Measurements from ENCODE around the gene ZSCAN32. TPM values are rescaled to one million over a fixed set of nuclear protein-coding genes. Genes with fewer than 3 reads are reported as not detected.

The ZSCAN32 gene
- total RNA-seq, 4 donors from 2014 or later, result 12.9 to 16.1 (median 15.2) TPM

DNA sequence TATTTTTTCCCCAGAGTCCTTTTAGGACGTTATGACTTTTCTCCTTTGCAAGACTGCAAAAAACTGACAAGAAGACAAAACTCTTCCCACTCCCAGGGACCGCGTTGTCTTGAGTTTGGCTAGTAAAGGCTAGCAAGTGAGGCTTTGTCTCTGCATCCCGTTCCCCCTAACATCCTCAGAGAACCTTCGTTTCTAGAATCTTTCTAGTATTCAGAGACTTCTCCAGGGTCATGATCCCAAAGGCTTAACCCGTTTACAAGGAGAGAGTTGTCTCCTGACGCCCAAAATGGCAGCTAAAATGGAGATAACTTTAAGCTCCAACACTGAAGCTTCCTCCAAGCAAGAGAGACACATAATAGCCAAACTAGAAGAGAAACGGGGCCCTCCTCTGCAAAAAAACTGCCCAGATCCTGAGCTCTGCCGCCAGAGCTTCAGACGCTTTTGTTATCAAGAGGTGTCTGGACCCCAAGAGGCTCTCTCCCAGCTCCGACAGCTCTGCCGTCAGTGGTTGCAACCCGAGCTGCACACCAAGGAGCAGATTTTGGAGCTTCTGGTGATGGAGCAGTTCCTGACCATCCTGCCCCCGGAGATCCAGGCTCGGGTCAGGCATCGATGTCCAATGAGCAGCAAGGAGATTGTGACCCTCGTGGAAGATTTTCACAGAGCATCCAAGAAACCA lies 1.1 kb upstream of the ZSCAN32 start:
- peak overlapping the region; percentile 82 to 93 (median 86) for H3K27ac ChIP-seq (replicated peaks in 1 of 4)
- H3K9me3 ChIP-seq, result peaks cover 0 to 47% (median 39%) of the 10 kb centered on the region in 4 donors
- WGBS, result 33% methylated on average over 16 of the region's 17 CpGs
- peak overlapping the region; percentile 67 to 96 (median 81) for H3K4me3 ChIP-seq
- H3K4me1 ChIP-seq, result peaks cover 25 to 39% (median 35%) of the 10 kb centered on the region in 4 donors
- no peak for DNase-seq (ENCODE audit: extremely low spot score)
- H3K36me3 ChIP-seq, result peaks cover 32 to 57% (median 49%) of the 10 kb centered on the region in 4 donors
- intact Hi-C loops (cut with DNase I), result loop anchor here (2.0 to 10.0 kb wide), 4 partner anchors 40 to 120 kb away; partner anchors contain the start of genes C16orf90, NAA60, ZNF263 and ZNF597
- no peaks in the 10 kb centered on the region for H3K27me3 ChIP-seq
- no peak for TF ChIP-seq POLR2A (IDR thresholded peaks at IDR 0.05; ENCODE audit: low read depth)
- TF ChIP-seq, protein P1, sequence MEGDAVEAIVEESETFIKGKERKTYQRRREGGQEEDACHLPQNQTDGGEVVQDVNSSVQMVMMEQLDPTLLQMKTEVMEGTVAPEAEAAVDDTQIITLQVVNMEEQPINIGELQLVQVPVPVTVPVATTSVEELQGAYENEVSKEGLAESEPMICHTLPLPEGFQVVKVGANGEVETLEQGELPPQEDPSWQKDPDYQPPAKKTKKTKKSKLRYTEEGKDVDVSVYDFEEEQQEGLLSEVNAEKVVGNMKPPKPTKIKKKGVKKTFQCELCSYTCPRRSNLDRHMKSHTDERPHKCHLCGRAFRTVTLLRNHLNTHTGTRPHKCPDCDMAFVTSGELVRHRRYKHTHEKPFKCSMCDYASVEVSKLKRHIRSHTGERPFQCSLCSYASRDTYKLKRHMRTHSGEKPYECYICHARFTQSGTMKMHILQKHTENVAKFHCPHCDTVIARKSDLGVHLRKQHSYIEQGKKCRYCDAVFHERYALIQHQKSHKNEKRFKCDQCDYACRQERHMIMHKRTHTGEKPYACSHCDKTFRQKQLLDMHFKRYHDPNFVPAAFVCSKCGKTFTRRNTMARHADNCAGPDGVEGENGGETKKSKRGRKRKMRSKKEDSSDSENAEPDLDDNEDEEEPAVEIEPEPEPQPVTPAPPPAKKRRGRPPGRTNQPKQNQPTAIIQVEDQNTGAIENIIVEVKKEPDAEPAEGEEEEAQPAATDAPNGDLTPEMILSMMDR (IDR thresholded peaks at IDR 0.05), result no peak
- no peak for TF ChIP-seq POLR2AphosphoS5 (IDR thresholded peaks at IDR 0.05)

- Histone ChIP-seq H3K36me3 (peaks cover 25 to 57% (median 49%) of the 10 kb centered on the region in 4 donors), H3K4me3 (peak overlapping the region; percentile 67 to 96 (median 81)), H3K4me1 (peaks cover 25 to 39% (median 35%) of the 10 kb centered on the region in 4 donors), H3K27ac (replicated peaks in 1 of 4) (peak overlapping the region; percentile 82 to 93 (median 86)), H3K9me3 (peaks cover 0 to 47% (median 32%) of the 10 kb centered on the region in 4 donors), H3K27me3 (no peaks in the 10 kb centered on the region)
- 0% methylated on average over 9 of the region's 18 CpGs for WGBS
- DNase-seq (ENCODE audit: extremely low spot score), result no peak
- TF ChIP-seq EP300 (IDR thresholded peaks at IDR 0.05) (no peak), POLR2AphosphoS5 (IDR thresholded peaks at IDR 0.05) (no peak), POLR2A (IDR thresholded peaks at IDR 0.05; ENCODE audit: low read depth) (no peak)
- TF ChIP-seq, protein P1 (IDR thresholded peaks at IDR 0.05), result no peak
- intact Hi-C loops (cut with DNase I), result loop anchor here (2.0 to 10.0 kb wide), 4 partner anchors 42 to 118 kb away; partner anchors contain the start of genes C16orf90, NAA60, ZNF263 and ZNF597
Observed at GRCh38 chr16:3400446-3400778, 392 bp downstream of the ZSCAN32 start.

- WGBS, result 88% methylated on average over 9 of the region's 9 CpGs
- no peaks in the 10 kb centered on the region for H3K27me3 ChIP-seq
Observed at GRCh38 chr16:3389663-3390338, 11.0 kb downstream of the ZSCAN32 start.

GRCh38 chr16:3388325-3388724 lies 12.5 kb downstream of the ZSCAN32 start:
- Histone ChIP-seq H3K36me3 (peaks cover 78 to 86% (median 82%) of the 10 kb centered on the region in 4 donors), H3K4me3 (no peak overlapping the region), H3K4me1 (no peaks in the 10 kb centered on the region), H3K27ac (replicated peaks in 1 of 4) (no peak overlapping the region), H3K9me3 (peaks cover 14 to 89% (median 87%) of the 10 kb centered on the region in 4 donors), H3K27me3 (no peaks in the 10 kb centered on the region)
- no peak for TF ChIP-seq EP300 (IDR thresholded peaks at IDR 0.05)
- TF ChIP-seq POLR2A (IDR thresholded peaks at IDR 0.05; ENCODE audit: low read depth), result no peak
- DNase-seq (ENCODE audit: extremely low spot score), result no peak
- 98% methylated on average over 6 of the region's 6 CpGs for WGBS
- intact Hi-C loops (cut with DNase I), result no loop called here

More at GRCh38 chr16:3389663-3390338, 11.0 kb downstream of the ZSCAN32 start:
- peaks cover 6 to 89% (median 85%) of the 10 kb centered on the region in 4 donors for H3K9me3 ChIP-seq
- no peak overlapping the region for H3K4me3 ChIP-seq
- intact Hi-C loops (cut with DNase I), result no loop called here
- H3K4me1 ChIP-seq, result no peaks in the 10 kb centered on the region
- peaks cover 77 to 86% (median 82%) of the 10 kb centered on the region in 4 donors for H3K36me3 ChIP-seq
- no peak for DNase-seq (ENCODE audit: extremely low spot score)
- H3K27ac ChIP-seq (replicated peaks in 1 of 4), result no peak overlapping the region
- no peak for TF ChIP-seq EP300 (IDR thresholded peaks at IDR 0.05)
- TF ChIP-seq, protein P1 (IDR thresholded peaks at IDR 0.05), result no peak
- TF ChIP-seq POLR2AphosphoS5 (IDR thresholded peaks at IDR 0.05), result no peak
- TF ChIP-seq POLR2A (IDR thresholded peaks at IDR 0.05; ENCODE audit: low read depth), result no peak

DNA sequence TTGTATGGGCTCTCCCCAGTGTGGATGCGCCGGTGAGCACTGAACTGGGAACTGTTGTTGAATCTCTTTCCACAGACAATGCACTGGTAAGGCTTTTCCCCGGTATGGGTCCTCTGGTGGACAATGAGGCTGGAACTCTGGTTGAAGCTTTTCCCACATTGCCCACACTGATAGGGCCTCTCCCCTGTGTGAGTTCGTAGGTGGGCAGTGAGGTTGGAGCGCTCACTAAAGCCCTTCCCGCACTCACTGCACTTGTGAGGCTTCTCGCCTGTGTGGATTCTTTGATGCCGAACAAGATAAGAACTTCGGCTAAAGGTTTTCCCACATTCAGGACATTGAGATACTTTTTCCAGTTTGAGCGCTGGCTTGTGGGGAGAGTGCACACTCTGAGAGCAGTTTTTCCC lies 17.8 kb downstream of the ZSCAN32 start:
- no peaks in the 10 kb centered on the region for H3K27me3 ChIP-seq
- H3K4me1 ChIP-seq, result no peaks in the 10 kb centered on the region
- H3K27ac ChIP-seq (replicated peaks in 1 of 4), result no peak overlapping the region
- intact Hi-C loops (cut with DNase I), result no loop called here
- DNase-seq (ENCODE audit: extremely low spot score), result no peak
- H3K4me3 ChIP-seq, result peak overlapping the region in 1 of 4 donors; percentile 7
- peaks cover 23 to 92% (median 91%) of the 10 kb centered on the region in 4 donors for H3K9me3 ChIP-seq
- peaks cover 47 to 73% (median 54%) of the 10 kb centered on the region in 4 donors for H3K36me3 ChIP-seq
- TF ChIP-seq POLR2A (IDR thresholded peaks at IDR 0.05; ENCODE audit: low read depth) (no peak), EP300 (IDR thresholded peaks at IDR 0.05) (no peak), POLR2AphosphoS5 (IDR thresholded peaks at IDR 0.05) (no peak)
- TF ChIP-seq, protein P1 (IDR thresholded peaks at IDR 0.05), result no peak
- 97% methylated on average over 7 of the region's 10 CpGs for WGBS

Data from esophagus muscularis mucosa (tissue), 4 donors.